HepG2 (cell line): ENCODE data around the gene RRP8. TPM values are rescaled to one million over a fixed set of nuclear protein-coding genes. Genes with fewer than 3 reads are reported as not detected.
A peak's percentile ranks its signal among the peaks of the same experiment; 100 is the strongest.

Experiments
- BCL6 ChIP-seq: IDR thresholded peaks from 2 replicates; pipeline ENCODE4 v1.6.1; 2016; ENCODE audit warnings: missing genetic modification reagents, missing compliant biosample characterization
- CREM ChIP-seq, 2 experiments: sonication (generic) in 1 of 2; formaldehyde crosslinking in 1 of 2; IDR thresholded peaks; 2 replicates each; pipeline versions ENCODE4 v1.4.0 to v1.6.1; 2016 to 2020; ENCODE audit warnings: antibody characterized with exemption in 1 of 2, mild to moderate bottlenecking in 1 of 2, missing genetic modification reagents in 1 of 2
- ELF3 ChIP-seq: IDR thresholded peaks from 2 replicates; pipeline ENCODE4 v1.6.1; 2016; ENCODE audit warnings: missing genetic modification reagents, missing compliant biosample characterization
- GABPA ChIP-seq, 2 experiments: IDR thresholded peaks; 2 replicates each; pipeline ENCODE4 v1.6.1; 2011 to 2016; ENCODE audit warnings: low read depth in 2 of 2, low read length in 1 of 2, missing biosample characterization in 1 of 2, missing genetic modification characterization in 1 of 2
- GABPB1 ChIP-seq: IDR thresholded peaks from 2 replicates; pipeline ENCODE4 v1.6.1; 2016; ENCODE audit warnings: mild to moderate bottlenecking, missing genetic modification reagents, moderate library complexity, missing compliant biosample characterization
- MTA1 ChIP-seq: sonication (generic); formaldehyde crosslinking; IDR thresholded peaks from 2 replicates; pipeline ENCODE4 v1.4.0; 2020; ENCODE audit warnings: missing genetic modification reagents, mild to moderate bottlenecking, borderline replicate concordance
- MTF1 ChIP-seq: sonication (generic); formaldehyde crosslinking; IDR thresholded peaks from 2 replicates; pipeline ENCODE4 v1.5.0; 2020; ENCODE audit warnings: missing genetic modification reagents
- YEATS2 ChIP-seq: sonication (generic); formaldehyde crosslinking; IDR thresholded peaks from 2 replicates; pipeline ENCODE4 v1.4.0; 2020; ENCODE audit warnings: missing genetic modification reagents, borderline replicate concordance
- ZIK1 ChIP-seq: sonication (generic); formaldehyde crosslinking; IDR thresholded peaks from 2 replicates; pipeline ENCODE4 v1.5.0; 2020; ENCODE audit warnings: mild to moderate bottlenecking, low read depth, missing genetic modification reagents, borderline replicate concordance
- ZMYM3 ChIP-seq: sonication (generic); formaldehyde crosslinking; IDR thresholded peaks from 2 replicates; pipeline ENCODE4 v1.5.1; 2020; ENCODE audit warnings: mild to moderate bottlenecking, missing genetic modification reagents
- ZNF614 ChIP-seq: IDR thresholded peaks from 2 replicates; pipeline ENCODE4 v1.6.1; 2018; ENCODE audit warnings: missing biosample characterization, missing genetic modification reagents, inconsistent platforms, borderline replicate concordance
- ZNF687 ChIP-seq: sonication (generic); formaldehyde crosslinking; IDR thresholded peaks from 2 replicates; pipeline ENCODE4 v1.5.1; 2020; ENCODE audit warnings: mild to moderate bottlenecking, missing genetic modification reagents, moderate library complexity
- polyA plus RNA-seq, 8 experiments: library from polyadenylated mRNA; depleted of rRNA in 3 of 8; stranded (reverse) in 7 of 8; unstranded in 1 of 8; fragments of >200 nt; fragmentation: Illumina TruSeq in 4 of 8; extraction: Trizol in 4 of 8; gene quantifications; 2 replicates each; pipeline versions ENCODE4 v1.2.1 to v1.2.3, GENCODE V29; 2011 to 2016; ENCODE audit warnings: low read depth in 4 of 8, missing spikeins in 1 of 8, mixed read lengths in 1 of 8; ENCODE audit not compliant: insufficient read depth in 1 of 8
- total RNA-seq, 5 experiments: library from RNA; depleted of rRNA; stranded (reverse); fragments of >200 nt; fragmentation: Illumina TruSeq; extraction: Trizol; gene quantifications; 2 replicates each; pipeline ENCODE4 v1.2.3, GENCODE V29; 2016; ENCODE audit warnings: low read depth in 1 of 5
- TF ChIP-seq, protein P1 (sequence below): sonication (generic); formaldehyde crosslinking; IDR thresholded peaks from 2 replicates; pipeline ENCODE4 v1.4.0; 2020; ENCODE audit warnings: mild to moderate bottlenecking, missing genetic modification reagents
- TF ChIP-seq, protein P2 (sequence below): sonication (generic); formaldehyde crosslinking; IDR thresholded peaks from 2 replicates; pipeline ENCODE4 v1.4.0; 2020; ENCODE audit warnings: low read depth, mild to moderate bottlenecking, missing genetic modification reagents

The RRP8 gene
- total and polyA plus RNA-seq, 2 of the 13 experiments (the other 11 are each of a cell fraction or from before 2014, with no cell fraction given) = 7.2 to 21.6 TPM

DNA sequence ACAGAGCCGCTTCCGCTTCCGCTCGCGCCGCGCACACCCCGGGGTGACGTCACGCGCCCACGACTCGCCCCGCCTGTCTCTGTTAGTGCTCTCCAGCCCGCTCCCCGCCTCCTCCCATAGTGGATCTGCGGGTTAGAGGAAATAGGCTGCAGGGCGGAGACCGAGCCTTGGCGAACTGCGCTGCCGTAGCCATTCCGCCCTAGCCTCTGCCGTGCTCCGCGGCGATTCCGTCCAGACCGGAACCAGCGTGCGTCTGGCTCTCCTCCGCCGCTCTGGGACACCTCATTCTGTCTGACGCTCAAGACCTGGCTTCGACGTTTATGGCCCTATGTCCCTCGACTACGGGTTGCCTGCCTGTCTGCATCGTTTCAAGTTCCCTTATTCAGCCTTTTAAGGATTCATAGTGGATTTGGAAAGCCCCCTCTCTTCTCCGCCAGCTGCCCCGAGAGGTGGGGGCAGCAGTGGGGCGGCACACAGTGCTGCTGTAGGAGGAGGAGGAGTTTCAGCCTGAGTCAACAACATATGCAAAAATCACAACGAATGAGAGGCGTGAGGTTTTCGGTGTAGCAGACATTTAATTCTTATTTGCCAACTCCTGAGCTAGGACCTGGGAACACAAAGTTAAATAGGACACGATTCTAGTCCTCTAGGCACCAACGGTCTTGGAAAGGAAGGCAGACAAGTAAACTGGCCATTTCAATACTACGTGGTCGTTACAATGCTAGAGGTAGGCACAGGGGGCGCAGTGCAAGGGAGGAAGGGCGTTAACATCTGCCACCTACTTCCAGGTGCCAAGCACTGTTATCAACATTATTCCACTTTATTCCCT lies 9.0 kb upstream of the RRP8 start, which contains the start of gene TAF10 (continued):
- TF ChIP-seq, protein P1, sequence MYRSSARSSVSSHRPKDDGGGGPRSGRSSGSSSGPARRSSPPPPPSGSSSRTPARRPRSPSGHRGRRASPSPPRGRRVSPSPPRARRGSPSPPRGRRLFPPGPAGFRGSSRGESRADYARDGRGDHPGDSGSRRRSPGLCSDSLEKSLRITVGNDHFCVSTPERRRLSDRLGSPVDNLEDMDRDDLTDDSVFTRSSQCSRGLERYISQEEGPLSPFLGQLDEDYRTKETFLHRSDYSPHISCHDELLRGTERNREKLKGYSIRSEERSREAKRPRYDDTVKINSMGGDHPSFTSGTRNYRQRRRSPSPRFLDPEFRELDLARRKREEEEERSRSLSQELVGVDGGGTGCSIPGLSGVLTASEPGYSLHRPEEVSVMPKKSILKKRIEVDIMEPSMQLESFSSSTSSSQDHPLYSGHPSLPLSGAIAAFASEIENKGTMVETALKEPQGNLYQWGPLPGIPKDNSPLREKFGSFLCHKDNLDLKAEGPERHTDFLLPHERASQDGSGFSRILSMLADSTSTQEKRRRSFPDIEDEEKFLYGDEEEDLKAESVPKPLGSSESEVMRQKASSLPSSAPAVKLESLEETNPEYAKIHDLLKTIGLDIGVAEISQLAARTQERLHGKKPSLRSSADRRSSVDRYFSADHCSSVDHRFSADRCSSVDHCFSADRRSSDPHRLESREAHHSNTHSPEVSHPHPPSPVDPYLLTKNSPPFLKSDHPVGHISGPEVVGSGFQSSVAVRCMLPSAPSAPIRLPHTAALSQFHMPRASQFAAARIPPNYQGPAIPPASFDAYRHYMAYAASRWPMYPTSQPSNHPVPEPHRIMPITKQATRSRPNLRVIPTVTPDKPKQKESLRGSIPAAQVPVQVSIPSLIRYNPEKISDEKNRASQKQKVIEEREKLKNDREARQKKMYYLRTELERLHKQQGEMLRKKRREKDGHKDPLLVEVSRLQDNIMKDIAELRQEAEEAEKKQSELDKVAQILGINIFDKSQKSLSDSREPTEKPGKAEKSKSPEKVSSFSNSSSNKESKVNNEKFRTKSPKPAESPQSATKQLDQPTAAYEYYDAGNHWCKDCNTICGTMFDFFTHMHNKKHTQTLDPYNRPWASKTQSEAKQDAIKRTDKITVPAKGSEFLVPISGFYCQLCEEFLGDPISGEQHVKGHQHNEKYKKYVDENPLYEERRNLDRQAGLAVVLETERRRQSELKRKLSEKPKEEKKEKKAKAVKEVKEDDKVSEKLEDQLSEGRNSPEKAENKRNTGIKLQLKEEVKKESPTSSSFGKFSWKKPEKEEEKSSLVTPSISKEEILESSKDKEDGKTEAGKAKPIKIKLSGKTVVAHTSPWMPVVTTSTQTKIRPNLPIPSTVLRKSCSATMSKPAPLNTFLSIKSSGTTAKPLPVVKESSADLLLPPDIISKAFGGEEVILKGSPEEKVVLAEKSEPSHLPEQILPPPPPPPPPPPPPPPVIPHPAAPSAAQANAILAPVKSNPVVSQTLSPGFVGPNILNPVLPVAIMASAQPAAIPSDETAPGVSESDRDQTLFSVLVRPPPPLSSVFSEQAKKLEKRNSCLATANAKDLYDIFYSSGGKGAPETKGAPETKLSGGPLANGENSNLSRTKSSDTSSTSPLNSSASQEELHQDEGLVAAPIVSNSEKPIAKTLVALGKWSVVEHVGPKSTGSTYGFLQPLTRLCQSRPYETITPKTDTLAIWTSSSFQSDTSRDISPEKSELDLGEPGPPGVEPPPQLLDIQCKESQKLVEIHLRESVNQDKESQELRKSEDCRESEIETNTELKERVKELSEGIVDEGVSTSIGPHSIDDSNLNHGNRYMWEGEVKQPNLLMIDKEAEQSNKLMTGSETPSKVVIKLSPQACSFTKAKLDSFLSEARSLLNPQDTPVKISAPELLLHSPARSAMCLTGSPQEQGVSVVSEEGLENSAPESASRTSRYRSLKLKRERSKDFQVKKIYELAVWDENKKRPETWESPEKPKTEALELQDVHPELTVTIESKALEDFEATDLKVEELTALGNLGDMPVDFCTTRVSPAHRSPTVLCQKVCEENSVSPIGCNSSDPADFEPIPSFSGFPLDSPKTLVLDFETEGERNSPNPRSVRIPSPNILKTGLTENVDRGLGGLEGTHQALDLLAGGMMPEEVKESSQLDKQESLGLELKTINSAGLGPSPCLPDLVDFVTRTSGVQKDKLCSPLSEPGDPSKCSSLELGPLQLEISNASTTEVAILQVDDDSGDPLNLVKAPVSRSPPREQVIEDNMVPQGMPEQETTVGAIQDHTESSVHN (CRISPR knock-in tag) = 0 out of 2 replicates have a peak, but pooled peaks have one; percentile 25
- TF ChIP-seq CREM (IDR thresholded peaks at IDR 0.05) = peak; percentile 83
- TF ChIP-seq CREM (CRISPR knock-in tag; IDR thresholded peaks at IDR 0.05) = no peak
- 0 out of 2 replicates have a peak, but pooled peaks have one; percentile 76 for TF ChIP-seq ZMYM3
- peak; percentile 95 for TF ChIP-seq ZNF687 (CRISPR knock-in tag)
- no peak for TF ChIP-seq MTA1 (CRISPR knock-in tag)
- TF ChIP-seq GABPB1 (CRISPR knock-in tag) = peak; percentile 92
- 0 out of 2 replicates have a peak, but pooled peaks have one; percentile 28 for TF ChIP-seq YEATS2 (CRISPR knock-in tag)
- peak; percentile 62; the same call in 1 of the 2 replicates for TF ChIP-seq ZIK1 (CRISPR knock-in tag)
- TF ChIP-seq ELF3 (CRISPR knock-in tag) = peak; percentile 85
- TF ChIP-seq ZNF614 (CRISPR knock-in tag) = no peak
- peak; percentile 88 for TF ChIP-seq GABPA (IDR thresholded peaks at IDR 0.05; ENCODE audit: low read depth, low read length)
- TF ChIP-seq GABPA (CRISPR knock-in tag; IDR thresholded peaks at IDR 0.05; ENCODE audit: low read depth) = peak; percentile 84
- TF ChIP-seq, protein P2, sequence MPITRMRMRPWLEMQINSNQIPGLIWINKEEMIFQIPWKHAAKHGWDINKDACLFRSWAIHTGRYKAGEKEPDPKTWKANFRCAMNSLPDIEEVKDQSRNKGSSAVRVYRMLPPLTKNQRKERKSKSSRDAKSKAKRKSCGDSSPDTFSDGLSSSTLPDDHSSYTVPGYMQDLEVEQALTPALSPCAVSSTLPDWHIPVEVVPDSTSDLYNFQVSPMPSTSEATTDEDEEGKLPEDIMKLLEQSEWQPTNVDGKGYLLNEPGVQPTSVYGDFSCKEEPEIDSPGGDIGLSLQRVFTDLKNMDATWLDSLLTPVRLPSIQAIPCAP (CRISPR knock-in tag) = 0 out of 2 replicates have a peak, but pooled peaks have one; percentile 60
- peak; percentile 35; the same call in 1 of the 2 replicates for TF ChIP-seq BCL6 (CRISPR knock-in tag)
- no peak for TF ChIP-seq MTF1 (CRISPR knock-in tag)
